Gastrocnemius medialis (tissue), 4 donors: ENCODE measurements around the gene MT1X.

Experiments used
- POLR2A ChIP-seq, 2 donors: fragments of 450-650 bp; IDR thresholded peaks; one replicate each; pipeline ENCODE4 v1.6.1; 2017; ENCODE audit warnings: antibody characterized with exemption in 2 of 2, mild to moderate bottlenecking in 2 of 2, moderate library complexity in 2 of 2
- TF ChIP-seq, protein P1 (sequence below), 5 experiments: fragments of 450-650 bp in 3 of 5; fragments of 200-600 bp in 2 of 5; sonication (generic) in 2 of 5; IDR thresholded peaks in 4 of 5; conservative IDR thresholded peaks in 1 of 5; 1 replicate in 4 of 5; 2 replicates in 1 of 5; pipeline ENCODE4 v1.5.1; 2016 to 2019; ENCODE audit warnings: antibody characterized with exemption in 5 of 5, mild to moderate bottlenecking in 3 of 5, moderate library complexity in 3 of 5

DNA sequence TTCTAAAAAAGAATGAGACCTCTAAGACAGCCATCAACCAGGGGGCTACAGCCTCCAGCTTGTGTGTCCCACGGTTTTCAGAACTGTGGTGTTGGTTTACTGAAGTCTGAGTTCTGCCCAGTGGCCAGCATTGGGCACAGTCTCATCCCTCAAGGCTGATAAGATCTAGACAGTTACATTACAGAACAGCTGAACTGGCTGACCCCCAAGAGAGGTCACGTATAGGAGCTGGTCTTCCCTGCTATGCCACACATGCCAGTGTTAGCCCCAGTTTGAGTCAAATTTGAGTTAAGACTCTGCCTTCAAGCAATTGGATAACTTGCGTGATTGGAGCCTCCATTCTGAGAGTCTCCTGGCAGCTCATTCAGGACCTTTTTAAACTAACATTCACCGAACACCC, 32.9 kb downstream of the MT1X start:
- TF ChIP-seq, protein P1, sequence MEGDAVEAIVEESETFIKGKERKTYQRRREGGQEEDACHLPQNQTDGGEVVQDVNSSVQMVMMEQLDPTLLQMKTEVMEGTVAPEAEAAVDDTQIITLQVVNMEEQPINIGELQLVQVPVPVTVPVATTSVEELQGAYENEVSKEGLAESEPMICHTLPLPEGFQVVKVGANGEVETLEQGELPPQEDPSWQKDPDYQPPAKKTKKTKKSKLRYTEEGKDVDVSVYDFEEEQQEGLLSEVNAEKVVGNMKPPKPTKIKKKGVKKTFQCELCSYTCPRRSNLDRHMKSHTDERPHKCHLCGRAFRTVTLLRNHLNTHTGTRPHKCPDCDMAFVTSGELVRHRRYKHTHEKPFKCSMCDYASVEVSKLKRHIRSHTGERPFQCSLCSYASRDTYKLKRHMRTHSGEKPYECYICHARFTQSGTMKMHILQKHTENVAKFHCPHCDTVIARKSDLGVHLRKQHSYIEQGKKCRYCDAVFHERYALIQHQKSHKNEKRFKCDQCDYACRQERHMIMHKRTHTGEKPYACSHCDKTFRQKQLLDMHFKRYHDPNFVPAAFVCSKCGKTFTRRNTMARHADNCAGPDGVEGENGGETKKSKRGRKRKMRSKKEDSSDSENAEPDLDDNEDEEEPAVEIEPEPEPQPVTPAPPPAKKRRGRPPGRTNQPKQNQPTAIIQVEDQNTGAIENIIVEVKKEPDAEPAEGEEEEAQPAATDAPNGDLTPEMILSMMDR (IDR thresholded peaks at IDR 0.05 in 4 of 5, conservative IDR thresholded peaks at IDR 0.05 in 1 of 5): no peak
- no peak for TF ChIP-seq POLR2A (IDR thresholded peaks at IDR 0.05)
